C4-2B (cell line): ENCODE measurements around the gene NKX1-1.

Experiments
- CTCF ChIP-seq: fragments of 450-650 bp; conservative IDR thresholded peaks from 2 replicates; pipeline ENCODE4 v1.5.1; 2017; ENCODE audit warnings: mild to moderate bottlenecking
- ZFX ChIP-seq: fragments of 450-650 bp; IDR thresholded peaks from 2 replicates; pipeline ENCODE4 v1.6.1; 2017

GRCh38 chr4:1373892-1374705 is 32.1 kb downstream of the NKX1-1 start:
- no peak for TF ChIP-seq CTCF
- TF ChIP-seq ZFX: no peak
